IPS-NIHi7 (cell line): ENCODE data around the gene TSPAN10.

ENCODE experiments used
- DNase-seq: peaks from one replicate; pipeline ENCODE4 v3.0.0; 2012; ENCODE audit warnings: mixed read lengths; ENCODE audit errors: extremely low spot score

The TSPAN10 gene

DNA sequence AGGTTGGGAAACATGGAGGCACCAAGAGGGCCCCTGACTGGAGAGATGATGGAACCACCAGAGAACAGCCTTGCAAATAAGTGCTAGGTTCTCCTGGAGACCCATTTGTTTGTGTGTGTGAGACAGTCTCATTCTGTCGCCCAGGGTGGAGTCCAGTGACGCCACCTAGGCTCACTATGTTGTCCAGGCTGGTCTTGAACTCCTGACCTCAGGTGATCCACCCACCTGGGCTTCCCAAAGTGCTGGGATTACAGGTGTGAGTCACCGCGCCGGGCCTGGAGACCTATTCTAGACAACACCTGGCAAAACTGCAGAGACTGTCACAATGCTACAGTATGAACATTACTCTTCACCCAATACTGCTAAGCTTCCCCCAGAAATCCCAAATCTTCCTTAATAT is 1.6 kb upstream of the TSPAN10 start:
- no peak for DNase-seq

GRCh38 chr17:81635973-81636504 is 957 bp upstream of the TSPAN10 start:
- DNase-seq, result no peak

DNA sequence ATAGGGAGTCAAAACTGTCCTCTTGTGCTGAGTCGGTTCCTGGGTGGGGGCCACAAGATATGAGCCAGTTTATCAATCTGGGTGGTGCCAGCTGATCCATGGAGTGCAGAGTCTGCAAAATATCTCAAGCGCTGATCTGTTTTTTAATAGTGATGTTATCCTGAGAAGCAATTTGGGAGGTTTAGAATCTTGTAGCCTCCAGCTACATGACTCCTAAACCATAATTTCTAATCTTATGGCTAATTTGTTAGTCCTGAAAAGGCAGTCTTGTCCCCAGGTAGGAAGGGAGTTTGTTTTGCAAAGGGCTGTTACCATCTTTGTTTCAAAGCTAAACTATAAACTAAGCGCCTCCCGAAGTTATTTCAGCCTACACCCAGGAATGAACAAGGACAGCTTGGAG is 1.7 kb downstream of the TSPAN10 start:
- DNase-seq, result no peak

- DNase-seq, result no peak
Measured at GRCh38 chr17:81640011-81640410, 3.0 kb downstream of the TSPAN10 start.

- no peak for DNase-seq
Measured at GRCh38 chr17:81641825-81642489, 5.0 kb downstream of the TSPAN10 start.

DNA sequence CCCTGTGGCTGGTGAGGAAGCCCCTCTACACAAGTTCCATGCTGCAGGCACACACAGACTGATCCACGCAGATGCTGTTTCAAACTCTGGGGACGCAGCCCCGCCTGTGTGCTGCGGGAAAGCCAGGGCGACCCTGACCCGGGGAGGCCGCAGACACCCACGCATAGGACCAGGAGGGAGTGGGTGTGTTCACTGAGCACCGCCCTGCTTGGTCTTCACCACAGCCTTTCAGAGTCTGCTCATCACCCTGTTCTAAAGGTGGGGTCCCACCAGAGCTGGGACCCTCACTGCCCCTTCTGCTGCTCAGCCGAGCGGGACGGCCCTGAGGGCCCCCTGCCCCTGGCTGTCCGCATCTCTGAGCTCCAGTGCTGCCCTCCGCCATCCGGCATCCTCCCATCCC is 7.5 kb downstream of the TSPAN10 start:
- DNase-seq, result no peak

DNA sequence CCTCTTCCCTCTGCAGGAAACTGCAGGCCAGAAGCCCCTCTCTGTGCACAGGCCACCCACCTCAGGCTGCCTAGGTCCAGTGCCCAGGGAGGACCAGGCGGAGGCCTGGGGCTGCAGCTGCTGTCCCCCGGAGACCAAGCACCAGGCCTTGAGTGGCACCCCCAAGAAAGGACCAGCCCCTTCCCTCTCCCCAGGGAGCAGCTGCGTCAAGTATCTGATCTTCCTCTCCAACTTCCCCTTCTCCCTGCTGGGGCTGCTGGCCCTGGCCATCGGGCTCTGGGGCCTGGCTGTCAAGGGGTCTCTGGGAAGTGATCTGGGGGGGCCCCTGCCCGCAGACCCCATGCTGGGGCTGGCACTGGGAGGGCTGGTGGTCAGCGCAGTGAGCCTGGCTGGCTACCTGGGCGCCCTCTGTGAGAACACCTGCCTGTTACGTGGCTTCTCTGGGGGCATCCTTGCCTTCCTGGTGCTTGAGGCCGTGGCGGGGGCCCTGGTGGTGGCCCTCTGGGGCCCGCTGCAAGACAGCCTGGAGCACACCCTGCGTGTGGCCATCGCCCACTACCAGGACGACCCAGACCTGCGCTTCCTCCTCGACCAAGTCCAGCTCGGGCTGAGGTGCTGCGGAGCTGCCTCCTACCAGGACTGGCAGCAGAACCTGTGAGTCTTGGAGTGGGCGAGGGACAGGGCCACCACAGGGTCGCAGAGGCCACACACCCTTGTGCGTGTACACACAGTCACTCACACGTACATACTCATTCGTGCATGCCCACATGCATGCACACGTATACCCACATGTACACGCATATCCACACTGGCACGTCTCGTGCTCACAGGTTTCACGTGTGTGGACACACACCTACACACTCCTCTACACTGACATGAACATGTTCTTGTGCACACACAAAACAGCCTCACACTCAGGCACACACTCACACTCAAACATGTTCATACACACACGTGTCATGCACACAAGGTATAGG is 8.3 kb downstream of the TSPAN10 start:
- no peak for DNase-seq

GRCh38 chr17:81646869-81647600 is 10.0 kb downstream of the TSPAN10 start:
- DNase-seq, result no peak

DNA sequence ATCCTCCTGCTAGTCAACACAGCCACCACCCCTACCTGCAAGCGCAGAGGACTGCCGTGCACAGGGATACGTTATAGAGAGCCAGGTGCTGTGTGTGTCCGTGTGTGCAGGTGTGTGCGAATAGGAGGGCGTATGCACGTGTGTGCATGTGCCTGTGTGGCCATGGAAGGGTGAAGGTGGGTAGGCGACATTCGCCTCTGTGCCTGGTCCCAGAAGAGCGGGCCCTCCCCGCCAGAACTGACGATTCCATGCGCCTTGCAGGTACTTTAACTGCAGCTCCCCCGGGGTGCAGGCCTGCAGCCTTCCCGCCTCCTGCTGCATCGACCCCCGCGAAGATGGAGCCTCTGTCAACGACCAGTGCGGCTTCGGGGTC is 10.6 kb downstream of the TSPAN10 start:
- DNase-seq, result no peak

- DNase-seq, result peak; percentile 65
Measured at GRCh38 chr17:81648013-81648706, 11.2 kb downstream of the TSPAN10 start.

DNA sequence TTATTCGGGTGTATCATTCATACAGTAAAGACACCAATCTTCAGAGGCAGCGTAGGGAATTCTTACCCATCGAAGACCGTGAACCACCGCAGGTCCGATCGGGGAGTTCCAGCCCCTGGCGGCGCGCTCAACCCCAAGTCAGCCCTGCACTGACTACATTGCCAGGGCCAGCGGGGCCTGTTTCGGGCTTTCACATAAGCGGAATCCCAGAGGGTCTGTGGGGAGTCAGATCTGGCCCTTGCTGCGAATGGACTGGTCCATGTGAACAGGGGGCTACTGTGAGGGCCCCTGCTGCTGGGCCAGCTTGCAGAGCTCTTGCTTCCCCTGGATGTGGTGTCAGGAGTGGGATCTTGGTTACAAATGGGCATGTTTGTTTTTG is 11.7 kb downstream of the TSPAN10 start:
- DNase-seq, result no peak

- DNase-seq, result no peak
Measured at GRCh38 chr17:81650951-81651350, 14.0 kb downstream of the TSPAN10 start.

- DNase-seq, result no peak
Measured at GRCh38 chr17:81651692-81652091, 14.7 kb downstream of the TSPAN10 start.

- peak; percentile 83 for DNase-seq
Measured at GRCh38 chr17:81652906-81653771, 16.1 kb downstream of the TSPAN10 start.

DNA sequence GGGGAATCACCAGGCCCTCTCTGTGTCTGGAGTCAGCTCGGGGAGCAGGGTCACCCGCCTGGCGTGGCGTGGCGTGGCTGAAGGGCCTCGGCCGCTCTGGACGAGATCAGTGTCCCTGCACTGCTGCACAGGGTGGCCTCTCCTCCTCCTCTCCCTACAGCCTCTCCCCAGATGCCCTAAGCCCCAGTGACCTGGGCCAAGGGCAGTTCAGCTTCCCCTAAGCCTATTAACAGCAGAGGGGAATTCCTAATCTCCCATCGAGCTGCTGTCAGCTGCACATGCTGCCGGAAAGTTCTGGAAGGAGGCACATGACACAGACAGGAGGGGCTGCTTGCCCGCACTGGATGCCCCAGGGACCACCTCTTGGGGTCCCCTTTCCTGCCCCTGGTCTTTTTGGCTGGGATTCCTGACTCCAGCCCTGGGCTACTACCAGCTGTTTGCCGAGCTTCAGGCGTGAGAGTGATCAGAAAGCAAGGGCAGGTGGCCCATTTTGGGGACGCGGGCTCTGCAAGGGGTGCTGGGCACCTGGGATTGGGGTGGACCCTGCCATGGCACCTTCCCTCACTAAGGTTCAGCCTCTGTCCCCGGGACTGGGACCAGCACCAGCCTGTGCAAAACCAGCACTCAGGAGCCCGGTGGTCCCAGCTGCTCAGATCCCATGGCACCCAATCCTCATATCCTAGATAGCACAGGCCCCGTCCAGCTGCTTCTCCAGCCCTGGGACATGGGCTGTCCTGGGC is 18.6 kb downstream of the TSPAN10 start:
- DNase-seq, result peak; percentile 15

GRCh38 chr17:81656118-81656743 is 19.2 kb downstream of the TSPAN10 start, which contains the start of gene PDE6G:
TSS of gene PDE6G (minus strand) at chr17:81656542. CDS start at chr17:81653305, 3,237 bp downstream.
- peak; percentile 3 for DNase-seq

- DNase-seq, result peak; percentile 2
Measured at GRCh38 chr17:81656835-81657234, 19.8 kb downstream of the TSPAN10 start.

GRCh38 chr17:81659038-81659437 is 22.0 kb downstream of the TSPAN10 start:
- DNase-seq, result no peak

DNA sequence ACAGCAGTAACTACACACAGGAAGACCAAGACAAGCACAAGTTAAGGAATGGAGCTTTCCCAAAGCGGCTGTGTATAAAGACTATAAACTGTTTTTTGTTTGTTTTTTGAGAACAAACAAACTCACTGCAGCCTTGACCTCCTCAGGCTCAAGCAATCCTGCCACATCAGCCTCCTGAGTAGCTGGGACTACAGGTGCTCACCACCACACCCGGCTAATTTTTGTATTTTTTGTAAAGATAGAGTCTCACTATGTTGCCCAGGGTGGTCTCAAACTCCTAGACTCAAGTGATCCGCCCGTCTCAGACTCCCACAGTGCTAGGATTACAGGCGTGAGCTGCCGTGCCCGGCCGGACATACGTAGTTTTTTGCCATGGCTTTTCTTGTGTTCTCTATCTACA is 23.4 kb downstream of the TSPAN10 start:
- no peak for DNase-seq
